K562 (cell line): Measurements from ENCODE around the gene CPLANE2. TPM values are rescaled to one million over a fixed set of nuclear protein-coding genes. Genes with fewer than 3 reads are reported as not detected.

Source experiments
- ATAC-seq: fragments of 200-7000 bp; cut with Tn5 transposase; 3 replicates; pipeline ENCODE4 v1.9.1; 2020; ENCODE audit warnings: moderate library complexity
- BruUV-seq: library from RNA; stranded (reverse); fragments of 400-500 nt; replicated peaks from 2 replicates; lab custom pipeline; 2021; lab: Mats Ljungman, UMichigan
- CTCF ChIA-PET: fragments of 300-600 bp; formaldehyde crosslinking; extraction: SDS; loops from one replicate; lab custom pipeline; 2021; ENCODE audit warnings: low intra/inter-chr PET ratio; lab: Yijun Ruan, JAX
- POLR2A ChIA-PET: fragments of 300-600, 350-650 bp; sonication (Branson Sonifier 250); formaldehyde crosslinking; extraction: SDS; loops from one replicate; lab custom pipeline; 2021; ENCODE audit warnings: antibody characterized with exemption, inconsistent platforms; lab: Yijun Ruan, JAX
- DNase-seq, 4 experiments: peaks; one replicate each; pipeline versions ENCODE4 v3.0.0 to v3.0.0-alpha.2; 2011 to 2018; ENCODE audit warnings: low spot score in 3 of 4, mixed read lengths in 3 of 4; ENCODE audit errors: extremely low read depth in 1 of 4
- FAIRE-seq: peaks from 2 replicates; lab custom pipeline; 2011; peaks lifted over from hg19 to GRCh38; lab: Jason Lieb, UNC
- H2AFZ ChIP-seq: 2 replicates; pipeline ENCODE4 v1.6.0; 2011; ENCODE audit warnings: low read depth, low read length, control low read depth, inconsistent platforms
- H3K27ac ChIP-seq: fragments of 200-600 bp; 3 replicates; pipeline ENCODE4 v1.8.0; 2011; ENCODE audit warnings: low read depth, mild to moderate bottlenecking, control low read depth, inconsistent platforms, low read length, moderate library complexity, mixed read lengths; ENCODE audit errors: extremely low read depth
- H3K27me3 ChIP-seq, 2 experiments: fragments of 300-600 bp in 1 of 2; 2 replicates in 1 of 2; 3 replicates in 1 of 2; pipeline versions ENCODE4 v1.6.0 to v1.8.0; 2011; ENCODE audit warnings: inconsistent platforms in 2 of 2, low read length in 2 of 2, mild to moderate bottlenecking in 1 of 2, mixed read lengths in 1 of 2, moderate library complexity in 1 of 2; ENCODE audit not compliant: control insufficient read depth in 2 of 2, insufficient read depth in 2 of 2
- H3K36me3 ChIP-seq: fragments of 300-600 bp; 3 replicates; pipeline ENCODE4 v1.8.0; 2011; ENCODE audit warnings: mild to moderate bottlenecking, low read length, inconsistent platforms; ENCODE audit not compliant: control insufficient read depth, insufficient read depth
- H3K4me1 ChIP-seq, 2 experiments: fragments of 200-600 bp in 1 of 2; replicated peaks in 1 of 2; 2 replicates in 1 of 2; 3 replicates in 1 of 2; pipeline versions ENCODE4 v1.5.1 to v1.8.0; 2011; ENCODE audit warnings: inconsistent platforms in 2 of 2, low read length in 2 of 2, mild to moderate bottlenecking in 1 of 2, mixed read lengths in 1 of 2, moderate library complexity in 1 of 2; ENCODE audit not compliant: control insufficient read depth in 2 of 2, insufficient read depth in 2 of 2
- H3K4me2 ChIP-seq: 2 replicates; pipeline ENCODE4 v1.6.1; 2011; ENCODE audit warnings: low read length, control low read depth, inconsistent platforms, mixed read lengths; ENCODE audit not compliant: insufficient read depth
- H3K4me3 ChIP-seq: fragments of 200-600 bp; sonication (generic), shearing (Covaris generic); 2 replicates; pipeline ENCODE4 v1.5.1; 2016; ENCODE audit warnings: control low read depth, inconsistent platforms
- H3K79me2 ChIP-seq: fragments of 200-600 bp; 3 replicates; pipeline ENCODE4 v1.8.0; 2011; ENCODE audit warnings: low read length, inconsistent platforms; ENCODE audit not compliant: control insufficient read depth, insufficient read depth
- H3K9ac ChIP-seq, 2 experiments: 2 replicates each; pipeline versions ENCODE4 v1.6.0 to v1.6.1; 2011; ENCODE audit warnings: low read depth in 2 of 2, low read length in 2 of 2, control low read depth in 1 of 2, inconsistent platforms in 1 of 2, mild to moderate bottlenecking in 1 of 2, mixed read lengths in 1 of 2; ENCODE audit not compliant: insufficient read depth in 1 of 2
- H3K9me1 ChIP-seq: one replicate; pipeline ENCODE4 v1.6.0; 2011; ENCODE audit warnings: inconsistent platforms, mild to moderate bottlenecking, low read length, moderate library complexity; ENCODE audit not compliant: control insufficient read depth, insufficient read depth
- H3K9me3 ChIP-seq: replicated peaks from 2 replicates; pipeline ENCODE4 v1.5.1; 2011; ENCODE audit warnings: low read depth, low read length, inconsistent platforms; ENCODE audit not compliant: control insufficient read depth, insufficient read depth
- H4K20me1 ChIP-seq: replicated peaks from 2 replicates; pipeline ENCODE4 v1.6.1; 2011; ENCODE audit warnings: low read length, inconsistent platforms, mixed read lengths; ENCODE audit not compliant: control insufficient read depth, insufficient read depth
- CC2D1A ChIP-seq: fragments of 450-650 bp; IDR thresholded peaks from 2 replicates; pipeline ENCODE4 v1.6.1; 2017; ENCODE audit warnings: mild to moderate bottlenecking
- CEBPG ChIP-seq, 3 experiments: fragments of 200-800 bp in 1 of 3; sonication (Bioruptor generic) in 1 of 3; sonication (generic) in 1 of 3; formaldehyde crosslinking in 1 of 3; IDR thresholded peaks in 2 of 3; conservative IDR thresholded peaks in 1 of 3; 2 replicates each; pipeline versions ENCODE4 v1.6.1 to v1.8.0; 2016 to 2022; ENCODE audit warnings: missing compliant biosample characterization in 2 of 3, missing genetic modification characterization in 2 of 3, mild to moderate bottlenecking in 1 of 3, missing genetic modification reagents in 1 of 3
- LCOR ChIP-seq: sonication (generic); formaldehyde crosslinking; IDR thresholded peaks from 2 replicates; pipeline ENCODE4 v1.8.0; 2022; ENCODE audit warnings: mild to moderate bottlenecking, missing genetic modification reagents
- NEUROD1 ChIP-seq: fragments of 150-350 bp; IDR thresholded peaks from 2 replicates; pipeline ENCODE4 v1.6.1; 2014; ENCODE audit warnings: borderline replicate concordance, low read length, low read depth; ENCODE audit not compliant: partially characterized antibody
- RNF2 ChIP-seq: sonication (generic); IDR thresholded peaks from 2 replicates; pipeline ENCODE4 v1.6.1; 2016
- SOX6 ChIP-seq: fragments of 450-650 bp; IDR thresholded peaks from 2 replicates; pipeline ENCODE4 v1.6.1; 2014; ENCODE audit warnings: mild to moderate bottlenecking
- TAF9B ChIP-seq: fragments of 450-650 bp; IDR thresholded peaks from 2 replicates; pipeline ENCODE4 v1.6.1; 2018; ENCODE audit warnings: mild to moderate bottlenecking; ENCODE audit not compliant: partially characterized antibody
- ZNF12 ChIP-seq: sonication (generic); formaldehyde crosslinking; IDR thresholded peaks from 2 replicates; pipeline ENCODE4 v1.4.0; 2020; ENCODE audit warnings: mild to moderate bottlenecking, missing genetic modification reagents
- ZNF143 ChIP-seq: sonication (generic); formaldehyde crosslinking; IDR thresholded peaks from 2 replicates; pipeline ENCODE4 v1.9.0; 2022; ENCODE audit warnings: mild to moderate bottlenecking, missing genetic modification reagents
- WGBS: fragments of 100-300 bp; shearing (Covaris generic); methylation state at CpG from one replicate; pipeline ENCODE4 v1.1.6; 2016; ENCODE audit warnings: low coverage, mixed read lengths; ENCODE audit not compliant: insufficient coverage; ENCODE audit errors: missing lambda C conversion rate; 5-methylcytosine and 5-hydroxymethylcytosine counted together
- in situ Hi-C: fragments of 300-500 bp; cut with MboI; formaldehyde crosslinking; loops from 4 replicates; pipeline ENCODE4 v1.15.0; 2018; ENCODE audit warnings: inconsistent platforms, mixed read lengths
- intact Hi-C: fragments of 100-400 bp; cut with micrococcal nuclease; formaldehyde crosslinking; loops from 2 replicates; pipeline ENCODE4 v1.14.2; 2022
- polyA plus RNA-seq, 8 experiments: library from polyadenylated mRNA; depleted of rRNA in 4 of 8; stranded (reverse) in 5 of 8; unstranded in 3 of 8; fragments of >200 nt; fragmentation: Nextera tagmentation in 2 of 8; fragmentation: Illumina TruSeq in 1 of 8; extraction: Ambion mirVana in 2 of 8; extraction: Trizol in 1 of 8; gene quantifications; 2 replicates each; pipeline versions ENCODE4 v1.2.1 to v1.2.3, GENCODE V29; 2011 to 2014; ENCODE audit warnings: inconsistent platforms in 1 of 8, missing spikeins in 1 of 8
- total RNA-seq, 7 experiments: library from RNA; depleted of rRNA in 6 of 7; stranded (reverse); fragments of >200 nt in 6 of 7; fragmentation: Illumina TruSeq in 2 of 7; extraction: Trizol in 2 of 7; gene quantifications; 2 replicates each; pipeline versions ENCODE4 v1.2.1 to v1.2.3, GENCODE V29; 2011 to 2021; ENCODE audit warnings: low replicate concordance in 1 of 7
- TF ChIP-seq, protein P1 (sequence below): fragments of 250-450 bp; sonication (Bioruptor Pico); IDR thresholded peaks from 2 replicates; pipeline ENCODE4 v1.8.0; 2022; ENCODE audit warnings: inconsistent platforms
- TF ChIP-seq, protein P2 (sequence below): fragments of 250-450 bp; sonication (Bioruptor Pico); IDR thresholded peaks from 2 replicates; pipeline ENCODE4 v1.8.0; 2021; ENCODE audit warnings: moderate library complexity, mild to moderate bottlenecking, inconsistent platforms

CPLANE2 gene
- total and polyA plus RNA-seq, 9 of the 15 experiments (the other 6 are each of a cell fraction or from before 2014, with no cell fraction given) = 0.17 to 20.9 (median 8.1) TPM

DNA sequence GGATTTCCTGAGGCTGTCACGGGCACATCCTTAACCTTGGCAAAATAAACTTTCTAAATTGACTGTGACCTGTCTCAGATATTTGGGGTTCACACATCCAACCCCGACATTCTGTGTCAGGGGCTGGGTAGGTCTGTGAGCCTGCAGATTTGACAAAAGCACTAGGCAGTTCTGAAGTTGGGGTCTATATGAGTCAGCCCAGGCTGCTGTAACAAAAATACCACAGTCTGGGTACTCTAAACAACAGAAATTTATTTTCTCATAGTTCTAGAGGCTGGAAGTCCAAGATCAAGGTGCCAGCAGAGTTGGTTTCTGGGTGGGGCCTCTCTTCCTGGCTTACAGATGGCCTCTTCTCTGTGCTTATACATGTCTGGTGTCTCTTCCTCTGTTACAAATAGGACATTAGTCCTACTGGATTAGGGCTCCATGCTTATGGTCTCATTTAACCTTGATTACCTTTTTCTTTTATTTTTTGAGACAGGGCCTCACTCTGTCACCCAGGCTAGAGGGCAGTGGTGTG is 3.0 kb upstream of the CPLANE2 start:
- H3K4me2 ChIP-seq = no peak overlapping the region
- peak overlapping the region; percentile 36; the same call in 1 of the 2 replicates for H2AFZ ChIP-seq
- WGBS = 42% methylated on average over 2 of the region's 2 CpGs
- in situ Hi-C loops = loop anchor here (5.0 kb wide), 1 partner anchor 158 kb away; no protein-coding TSS in a partner anchor
- ChIA-PET POLR2A (interaction anchor here (0.6 to 1.2 kb wide), 3 partner anchors 9 to 94 kb away, joined by 3 to 5 read pairs (median 4); no protein-coding TSS in a partner anchor), CTCF (no interaction called here)
- peaks cover 25 to 34% of the 10 kb centered on the region in 2 experiments; a peak in 4 of 5 replicates for H3K4me1 ChIP-seq
- no peak for ATAC-seq
- no peak for FAIRE-seq
- H3K27me3 ChIP-seq = no peaks in the 10 kb centered on the region
- H3K9ac ChIP-seq = no peak overlapping the region
- intact Hi-C loops = no loop called here
- H3K79me2 ChIP-seq = peaks cover 12% of the 10 kb centered on the region
- no peak for DNase-seq
- no peak overlapping the region for H3K27ac ChIP-seq
- BruUV-seq = no TSS peak
- no peaks in the 10 kb centered on the region for H4K20me1 ChIP-seq
- H3K4me3 ChIP-seq = no peak overlapping the region
- no peaks in the 10 kb centered on the region for H3K36me3 ChIP-seq
- H3K9me1 ChIP-seq = no peaks in the 10 kb centered on the region
- no peaks in the 10 kb centered on the region for H3K9me3 ChIP-seq
- TF ChIP-seq ZNF12 (CRISPR knock-in tag) = peak; percentile 81; the same call in 1 of the 2 replicates
- no peak for TF ChIP-seq RNF2

DNA sequence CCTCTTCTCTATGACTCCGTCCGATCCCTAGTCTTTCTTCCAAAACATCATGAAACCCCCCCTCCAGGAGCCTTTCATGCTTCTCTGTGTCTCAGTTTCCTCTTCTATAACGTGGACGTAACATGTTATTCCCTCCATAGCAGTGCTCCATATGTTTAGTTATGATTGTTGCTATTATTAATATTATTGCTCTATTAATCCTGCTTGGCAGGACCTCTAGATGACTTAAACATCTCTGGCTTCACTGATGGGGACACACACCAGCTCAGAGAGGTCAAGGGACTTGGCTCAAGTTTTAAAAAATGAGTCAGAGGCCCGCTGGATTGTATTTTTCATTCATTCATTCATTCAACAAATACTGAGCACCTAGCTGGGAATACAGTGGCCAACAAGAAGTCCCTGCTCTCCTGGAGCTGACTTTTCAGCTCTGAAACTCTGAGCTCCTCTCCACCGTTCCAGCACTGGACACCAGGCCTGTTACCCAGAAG is 404 bp upstream of the CPLANE2 start:
- FAIRE-seq (no peak), DNase-seq (no peak), ATAC-seq (no peak)
- H3K9me1 ChIP-seq = peaks cover 3% of the 10 kb centered on the region
- H3K9me3 ChIP-seq = 0 out of 2 replicates have a peak, but pooled peaks cover 3% of the 10 kb centered on the region
- H3K4me2 ChIP-seq = peak overlapping the region; percentile 99
- H3K4me1 ChIP-seq = peaks cover 20 to 24% of the 10 kb centered on the region in 2 experiments; a peak in 4 of 5 replicates
- H2AFZ ChIP-seq = peak overlapping the region; percentile 87
- CTCF ChIA-PET = no interaction called here
- peaks cover 12% of the 10 kb centered on the region for H3K79me2 ChIP-seq
- BruUV-seq = TSS peak; percentile 98
- intact Hi-C loops = loop anchor here (1.0 to 2.0 kb wide), 2 partner anchors 20 to 31 kb away; no protein-coding TSS in a partner anchor
- H3K36me3 ChIP-seq = peaks cover 9% of the 10 kb centered on the region; the same call in 2 of the 3 replicates
- WGBS = 8% methylated on average over 6 of the region's 6 CpGs
- peak overlapping the region; percentile 64 for H3K4me3 ChIP-seq
- POLR2A ChIA-PET = interaction anchor here (0.7 to 2.3 kb wide), 8 partner anchors 8 to 31 kb away, joined by 3 to 13 read pairs (median 4); no protein-coding TSS in a partner anchor
- H3K27ac ChIP-seq = peak overlapping the region; percentile 77
- in situ Hi-C loops = no loop called here
- H3K9ac ChIP-seq = peak overlapping the region; percentile 89 to 92
- H3K27me3 ChIP-seq = no peaks in the 10 kb centered on the region
- no peaks in the 10 kb centered on the region for H4K20me1 ChIP-seq
- TF ChIP-seq ZNF143 (CRISPR knock-in tag) (no peak), CC2D1A (no peak), LCOR (CRISPR knock-in tag) (no peak), SOX6 (no peak), TAF9B (no peak), CEBPG (CRISPR knock-in tag; IDR thresholded peaks at IDR 0.05) (no peak), CEBPG (tag; conservative IDR thresholded peaks at IDR 0.05 in 1 of 2, IDR thresholded peaks at IDR 0.05 in 1 of 2) (no peak), NEUROD1 (no peak)
- TF ChIP-seq, protein P1, sequence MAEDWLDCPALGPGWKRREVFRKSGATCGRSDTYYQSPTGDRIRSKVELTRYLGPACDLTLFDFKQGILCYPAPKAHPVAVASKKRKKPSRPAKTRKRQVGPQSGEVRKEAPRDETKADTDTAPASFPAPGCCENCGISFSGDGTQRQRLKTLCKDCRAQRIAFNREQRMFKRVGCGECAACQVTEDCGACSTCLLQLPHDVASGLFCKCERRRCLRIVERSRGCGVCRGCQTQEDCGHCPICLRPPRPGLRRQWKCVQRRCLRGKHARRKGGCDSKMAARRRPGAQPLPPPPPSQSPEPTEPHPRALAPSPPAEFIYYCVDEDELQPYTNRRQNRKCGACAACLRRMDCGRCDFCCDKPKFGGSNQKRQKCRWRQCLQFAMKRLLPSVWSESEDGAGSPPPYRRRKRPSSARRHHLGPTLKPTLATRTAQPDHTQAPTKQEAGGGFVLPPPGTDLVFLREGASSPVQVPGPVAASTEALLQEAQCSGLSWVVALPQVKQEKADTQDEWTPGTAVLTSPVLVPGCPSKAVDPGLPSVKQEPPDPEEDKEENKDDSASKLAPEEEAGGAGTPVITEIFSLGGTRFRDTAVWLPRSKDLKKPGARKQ = no peak
- TF ChIP-seq, protein P2, sequence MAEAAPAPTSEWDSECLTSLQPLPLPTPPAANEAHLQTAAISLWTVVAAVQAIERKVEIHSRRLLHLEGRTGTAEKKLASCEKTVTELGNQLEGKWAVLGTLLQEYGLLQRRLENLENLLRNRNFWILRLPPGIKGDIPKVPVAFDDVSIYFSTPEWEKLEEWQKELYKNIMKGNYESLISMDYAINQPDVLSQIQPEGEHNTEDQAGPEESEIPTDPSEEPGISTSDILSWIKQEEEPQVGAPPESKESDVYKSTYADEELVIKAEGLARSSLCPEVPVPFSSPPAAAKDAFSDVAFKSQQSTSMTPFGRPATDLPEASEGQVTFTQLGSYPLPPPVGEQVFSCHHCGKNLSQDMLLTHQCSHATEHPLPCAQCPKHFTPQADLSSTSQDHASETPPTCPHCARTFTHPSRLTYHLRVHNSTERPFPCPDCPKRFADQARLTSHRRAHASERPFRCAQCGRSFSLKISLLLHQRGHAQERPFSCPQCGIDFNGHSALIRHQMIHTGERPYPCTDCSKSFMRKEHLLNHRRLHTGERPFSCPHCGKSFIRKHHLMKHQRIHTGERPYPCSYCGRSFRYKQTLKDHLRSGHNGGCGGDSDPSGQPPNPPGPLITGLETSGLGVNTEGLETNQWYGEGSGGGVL (CRISPR knock-in tag) = no peak
